ENCODE data around the gene FLRT2.

- TF ChIP-seq CTCF (IDR thresholded peaks at IDR 0.05), result no peak
- TF ChIP-seq POLR2A (IDR thresholded peaks at IDR 0.05), result no peak
These were observed 48.4 kb downstream of the FLRT2 start for GRCh38 chr14:85578357-85578756.
